ENCODE results near the gene LUC7L.
"Not testable (repeated sequence)": the region's sequence is repeated elsewhere in the genome, so short reads cannot be mapped to it uniquely, and the experiment has no call there.

Gene LUC7L

GRCh38 chr16:187330-187729, 41.9 kb downstream of the LUC7L start:
- Mint-ChIP-seq H3K4me3 (no peak overlapping the region), H3K27ac (no peak overlapping the region), H3K9me3 (no peaks in the 10 kb centered on the region), H3K4me1 (peaks cover 11% of the 10 kb centered on the region), H3K27me3 (no peaks in the 10 kb centered on the region), H3K36me3 (peaks cover 36% of the 10 kb centered on the region)
- CTCF ChIA-PET, result no interaction called here
- no peak for DNase-seq

- CTCF ChIA-PET, result no interaction called here
- DNase-seq, result no peak
- H3K27ac Mint-ChIP-seq, result no peak overlapping the region
- H3K4me1 Mint-ChIP-seq, result peaks cover 11% of the 10 kb centered on the region
- H3K4me3 Mint-ChIP-seq, result no peak overlapping the region
- H3K27me3 Mint-ChIP-seq, result peaks cover 9% of the 10 kb centered on the region
- peaks cover 26% of the 10 kb centered on the region for H3K36me3 Mint-ChIP-seq
- H3K9me3 Mint-ChIP-seq, result no peaks in the 10 kb centered on the region
Measured at GRCh38 chr16:185691-186090, 43.6 kb downstream of the LUC7L start.

- Mint-ChIP-seq H3K27me3 (peaks cover 14% of the 10 kb centered on the region), H3K36me3 (peaks cover 24% of the 10 kb centered on the region), H3K4me3 (no peak overlapping the region), H3K27ac (no peak overlapping the region), H3K9me3 (no peaks in the 10 kb centered on the region), H3K4me1 (peaks cover 11% of the 10 kb centered on the region)
- CTCF ChIA-PET, result no interaction called here
- DNase-seq, result no peak
Measured at GRCh38 chr16:185213-185612, 44.0 kb downstream of the LUC7L start.

GRCh38 chr16:183005-183404, 46.2 kb downstream of the LUC7L start:
- CTCF ChIA-PET, result interaction anchor here (0.7 to 2.5 kb wide), 7 partner anchors 8 to 117 kb away, joined by 3 to 11 read pairs (median 3); no protein-coding TSS in a partner anchor
- no peak for DNase-seq

DNA sequence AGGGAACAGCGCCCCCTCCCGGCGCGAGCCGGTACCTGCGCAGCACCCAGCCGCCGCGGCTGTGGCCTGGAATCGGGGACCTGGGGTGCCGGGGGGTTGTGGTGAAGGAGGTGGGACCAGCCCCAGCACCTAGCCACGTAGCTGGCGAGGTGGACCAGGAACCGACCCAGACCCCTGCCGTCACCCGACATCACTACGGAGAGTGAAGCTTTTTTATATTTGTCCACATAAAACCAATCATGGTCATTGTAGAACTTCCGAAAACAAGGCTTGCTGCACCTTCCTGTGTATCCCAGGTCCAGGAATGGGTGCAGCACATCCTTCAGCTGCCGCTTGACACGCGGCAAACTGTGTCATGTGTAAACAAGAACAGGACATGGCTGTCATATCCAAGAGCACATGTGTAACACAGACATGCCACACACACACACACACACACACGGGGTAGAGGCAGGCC, 47.7 kb downstream of the LUC7L start:
- no peak overlapping the region for H3K4me3 Mint-ChIP-seq
- CTCF ChIA-PET, result interaction anchor here (0.8 to 2.5 kb wide), 8 partner anchors 12 to 180 kb away, joined by 3 to 11 read pairs (median 8); no protein-coding TSS in a partner anchor
- no peak for DNase-seq
- peaks cover 4% of the 10 kb centered on the region for H3K36me3 Mint-ChIP-seq
- no peaks in the 10 kb centered on the region for H3K9me3 Mint-ChIP-seq
- no peak overlapping the region for H3K27ac Mint-ChIP-seq
- H3K4me1 Mint-ChIP-seq, result peaks cover 10% of the 10 kb centered on the region
- H3K27me3 Mint-ChIP-seq, result peaks cover 48% of the 10 kb centered on the region

More at GRCh38 chr16:183005-183404, 46.2 kb downstream of the LUC7L start:
- H3K36me3 Mint-ChIP-seq, result peaks cover 6% of the 10 kb centered on the region
- H3K27me3 Mint-ChIP-seq, result peaks cover 36% of the 10 kb centered on the region
- H3K4me1 Mint-ChIP-seq, result peaks cover 7% of the 10 kb centered on the region
- no peak overlapping the region for H3K27ac Mint-ChIP-seq
- H3K9me3 Mint-ChIP-seq, result no peaks in the 10 kb centered on the region
- no peak overlapping the region for H3K4me3 Mint-ChIP-seq

- Mint-ChIP-seq H3K9me3 (no peaks in the 10 kb centered on the region), H3K27me3 (peaks cover 51% of the 10 kb centered on the region), H3K4me1 (peaks cover 10% of the 10 kb centered on the region), H3K27ac (no peak overlapping the region), H3K36me3 (peaks cover 4% of the 10 kb centered on the region), H3K4me3 (no peak overlapping the region)
- CTCF ChIA-PET, result interaction anchor here (0.7 to 2.5 kb wide), 9 partner anchors 12 to 180 kb away, joined by 3 to 9 read pairs (median 4); no protein-coding TSS in a partner anchor
- peak; percentile 90 for DNase-seq
Measured at GRCh38 chr16:180681-181564, 48.3 kb downstream of the LUC7L start.

- H3K27me3 Mint-ChIP-seq, result peaks cover 58% of the 10 kb centered on the region
- H3K27ac Mint-ChIP-seq, result no peak within 1 kb of the TSS
- CTCF ChIA-PET, result interaction anchor here (0.7 to 1.4 kb wide), 4 partner anchors 8 to 63 kb away, joined by 3 to 4 read pairs (median 3); no protein-coding TSS in a partner anchor
- H3K36me3 Mint-ChIP-seq, result no peaks in the 10 kb centered on the region
- peaks cover 15% of the 10 kb centered on the region for H3K4me1 Mint-ChIP-seq
- no peak within 1 kb of the TSS for H3K4me3 Mint-ChIP-seq
- no peaks in the 10 kb centered on the region for H3K9me3 Mint-ChIP-seq
- DNase-seq, result peak; percentile 32
Measured at GRCh38 chr16:180101-180675, 49.1 kb downstream of the LUC7L start, which contains the start of gene HBQ1. Gene HBQ1, plus strand, starts transcription at chr16:180459. Its CDS starts 28 bp downstream, at chr16:180487.

GRCh38 chr16:179211-180092, 49.8 kb downstream of the LUC7L start:
- no peak overlapping the region for H3K27ac Mint-ChIP-seq
- CTCF ChIA-PET, result interaction anchor here (1.0 to 1.4 kb wide), 2 partner anchors 9 to 61 kb away, joined by 3 read pairs; no protein-coding TSS in a partner anchor
- DNase-seq, result no peak
- peaks cover 65% of the 10 kb centered on the region for H3K27me3 Mint-ChIP-seq
- no peak overlapping the region for H3K4me3 Mint-ChIP-seq
- no peaks in the 10 kb centered on the region for H3K36me3 Mint-ChIP-seq
- no peaks in the 10 kb centered on the region for H3K9me3 Mint-ChIP-seq
- H3K4me1 Mint-ChIP-seq, result peaks cover 21% of the 10 kb centered on the region

DNA sequence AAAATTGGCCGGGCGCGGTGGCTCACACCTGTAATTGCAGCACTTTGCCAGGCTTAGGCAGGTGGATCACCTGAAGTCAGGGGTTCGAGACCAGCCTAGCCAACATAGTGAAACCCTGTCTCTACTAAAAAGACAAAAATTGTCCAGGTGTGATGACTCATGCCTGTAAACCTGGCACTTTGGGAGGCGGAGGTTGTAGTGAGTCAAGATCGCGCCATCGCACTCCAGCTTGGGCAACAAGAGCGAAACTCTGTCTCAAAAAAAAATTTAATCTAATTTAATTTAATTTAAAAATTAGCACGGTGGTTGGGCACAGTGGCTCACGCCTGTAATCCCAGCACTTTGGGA, 50.6 kb downstream of the LUC7L start:
- Mint-ChIP-seq H3K4me3 (no peak overlapping the region), H3K27ac (no peak overlapping the region), H3K4me1 (peaks cover 26% of the 10 kb centered on the region), H3K36me3 (no peaks in the 10 kb centered on the region), H3K9me3 (no peaks in the 10 kb centered on the region), H3K27me3 (peaks cover 73% of the 10 kb centered on the region)
- CTCF ChIA-PET, result no interaction called here
- DNase-seq, result no peak

- no peaks in the 10 kb centered on the region for H3K9me3 Mint-ChIP-seq
- peak overlapping the region; percentile 10 for H3K4me3 Mint-ChIP-seq
- DNase-seq, result no peak
- H3K27ac Mint-ChIP-seq, result no peak overlapping the region
- CTCF ChIA-PET, result no interaction called here
- H3K4me1 Mint-ChIP-seq, result peaks cover 30% of the 10 kb centered on the region
- peaks cover 79% of the 10 kb centered on the region for H3K27me3 Mint-ChIP-seq
- no peaks in the 10 kb centered on the region for H3K36me3 Mint-ChIP-seq
Measured at GRCh38 chr16:177981-178667, 51.1 kb downstream of the LUC7L start.

DNA sequence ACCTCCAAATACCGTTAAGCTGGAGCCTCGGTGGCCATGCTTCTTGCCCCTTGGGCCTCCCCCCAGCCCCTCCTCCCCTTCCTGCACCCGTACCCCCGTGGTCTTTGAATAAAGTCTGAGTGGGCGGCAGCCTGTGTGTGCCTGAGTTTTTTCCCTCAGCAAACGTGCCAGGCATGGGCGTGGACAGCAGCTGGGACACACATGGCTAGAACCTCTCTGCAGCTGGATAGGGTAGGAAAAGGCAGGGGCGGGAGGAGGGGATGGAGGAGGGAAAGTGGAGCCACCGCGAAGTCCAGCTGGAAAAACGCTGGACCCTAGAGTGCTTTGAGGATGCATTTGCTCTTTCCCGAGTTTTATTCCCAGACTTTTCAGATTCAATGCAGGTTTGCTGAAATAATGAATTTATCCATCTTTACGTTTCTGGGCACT, 51.8 kb downstream of the LUC7L start:
- Mint-ChIP-seq H3K9me3 (no peaks in the 10 kb centered on the region), H3K4me3 (peak overlapping the region; percentile 10), H3K27me3 (peaks cover 80% of the 10 kb centered on the region), H3K36me3 (no peaks in the 10 kb centered on the region), H3K4me1 (peaks cover 30% of the 10 kb centered on the region), H3K27ac (no peak overlapping the region)
- CTCF ChIA-PET, result no interaction called here
- no peak for DNase-seq

DNA sequence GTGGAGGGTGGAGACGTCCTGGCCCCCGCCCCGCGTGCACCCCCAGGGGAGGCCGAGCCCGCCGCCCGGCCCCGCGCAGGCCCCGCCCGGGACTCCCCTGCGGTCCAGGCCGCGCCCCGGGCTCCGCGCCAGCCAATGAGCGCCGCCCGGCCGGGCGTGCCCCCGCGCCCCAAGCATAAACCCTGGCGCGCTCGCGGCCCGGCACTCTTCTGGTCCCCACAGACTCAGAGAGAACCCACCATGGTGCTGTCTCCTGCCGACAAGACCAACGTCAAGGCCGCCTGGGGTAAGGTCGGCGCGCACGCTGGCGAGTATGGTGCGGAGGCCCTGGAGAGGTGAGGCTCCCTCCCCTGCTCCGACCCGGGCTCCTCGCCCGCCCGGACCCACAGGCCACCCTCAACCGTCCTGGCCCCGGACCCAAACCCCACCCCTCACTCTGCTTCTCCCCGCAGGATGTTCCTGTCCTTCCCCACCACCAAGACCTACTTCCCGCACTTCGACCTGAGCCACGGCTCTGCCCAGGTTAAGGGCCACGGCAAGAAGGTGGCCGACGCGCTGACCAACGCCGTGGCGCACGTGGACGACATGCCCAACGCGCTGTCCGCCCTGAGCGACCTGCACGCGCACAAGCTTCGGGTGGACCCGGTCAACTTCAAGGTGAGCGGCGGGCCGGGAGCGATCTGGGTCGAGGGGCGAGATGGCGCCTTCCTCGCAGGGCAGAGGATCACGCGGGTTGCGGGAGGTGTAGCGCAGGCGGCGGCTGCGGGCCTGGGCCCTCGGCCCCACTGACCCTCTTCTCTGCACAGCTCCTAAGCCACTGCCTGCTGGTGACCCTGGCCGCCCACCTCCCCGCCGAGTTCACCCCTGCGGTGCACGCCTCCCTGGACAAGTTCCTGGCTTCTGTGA, 52.5 kb downstream of the LUC7L start, which contains the start of gene HBA1:
Gene HBA1 (plus strand): TSS at position 204 of the 906 bp plus-strand sequence. CDS start 37 bp downstream, at position 241.
- CTCF ChIA-PET, H3K27ac Mint-ChIP-seq, H3K36me3 Mint-ChIP-seq, H3K9me3 Mint-ChIP-seq: not testable (repeated sequence)
- peak within 1 kb of the TSS; percentile 10 for H3K4me3 Mint-ChIP-seq
- peaks cover 30% of the 10 kb centered on the region for H3K4me1 Mint-ChIP-seq
- peak; percentile 43 for DNase-seq
- H3K27me3 Mint-ChIP-seq, result peaks cover 83% of the 10 kb centered on the region
